Caco-2 (cell line): Measurements from ENCODE around the gene CDS2. TPM values are rescaled to one million over a fixed set of nuclear protein-coding genes. Genes with fewer than 3 reads are reported as not detected.

ENCODE experiments used
- BruUV-seq: library from RNA; stranded (reverse); fragments of 400-500 nt; replicated peaks from 2 replicates; lab custom pipeline; 2021; lab: Mats Ljungman, UMichigan
- CTCF ChIA-PET: fragments of 300-600 bp; sonication (Branson Sonifier 250); formaldehyde crosslinking; loops from one replicate; lab custom pipeline; 2022; ENCODE audit warnings: antibody characterized with exemption; lab: Charles Lee
- POLR2A ChIA-PET: fragments of 300-600 bp; sonication (Branson Sonifier 250); formaldehyde crosslinking; loops from one replicate; lab custom pipeline; 2022; ENCODE audit warnings: antibody characterized with exemption; lab: Charles Lee
- DNase-seq, 2 experiments: peaks; one replicate each; pipeline versions ENCODE4 v3.0.0 to v3.0.0-alpha.2; 2020 to 2022
- H3K27me3 ChIP-seq: replicated peaks from 2 replicates; pipeline ENCODE4 v1.6.0; 2011; ENCODE audit warnings: low read length; ENCODE audit not compliant: control insufficient read depth, insufficient read depth
- H3K36me3 ChIP-seq: 2 replicates; pipeline ENCODE4 v1.5.1; 2011; ENCODE audit warnings: low read length; ENCODE audit not compliant: control insufficient read depth, insufficient read depth
- H3K4me1 ChIP-seq: fragments of 250-450 bp; sonication (Bioruptor Pico); 2 replicates; pipeline ENCODE4 v1.5.1; 2020; ENCODE audit warnings: mild to moderate bottlenecking
- H3K4me3 ChIP-seq: 2 replicates; pipeline ENCODE4 v1.5.1; 2011; ENCODE audit warnings: low read depth, mild to moderate bottlenecking, control low read depth, low read length
- H3K9me3 ChIP-seq: fragments of 250-450 bp; sonication (Bioruptor Pico); 2 replicates; pipeline ENCODE4 v1.5.1; 2020; ENCODE audit warnings: mild to moderate bottlenecking, moderate library complexity
- H3K27ac Mint-ChIP-seq: one replicate; pipeline ENCODE4 v1.8.0; 2022; ENCODE audit warnings: mixed read lengths; ENCODE audit not compliant: unreplicated experiment
- H3K27me3 Mint-ChIP-seq: one replicate; pipeline ENCODE4 v1.8.0; 2022; ENCODE audit warnings: mixed read lengths; ENCODE audit not compliant: insufficient read depth, unreplicated experiment
- H3K36me3 Mint-ChIP-seq: one replicate; pipeline ENCODE4 v1.8.0; 2022; ENCODE audit warnings: mild to moderate bottlenecking, mixed read lengths; ENCODE audit not compliant: insufficient read depth, unreplicated experiment
- H3K4me1 Mint-ChIP-seq: one replicate; pipeline ENCODE4 v1.8.0; 2022; ENCODE audit warnings: low read depth, mixed read lengths; ENCODE audit not compliant: unreplicated experiment
- H3K4me3 Mint-ChIP-seq: one replicate; pipeline ENCODE4 v1.8.0; 2022; ENCODE audit warnings: mild to moderate bottlenecking, moderate library complexity, mixed read lengths; ENCODE audit not compliant: unreplicated experiment
- H3K9me3 Mint-ChIP-seq: one replicate; pipeline ENCODE4 v1.8.0; 2022; ENCODE audit warnings: mixed read lengths; ENCODE audit not compliant: unreplicated experiment
- intact Hi-C: fragments of 100-400 bp; cut with micrococcal nuclease; formaldehyde crosslinking; loops from one replicate; pipeline ENCODE4 v1.10.0; 2022; ENCODE audit not compliant: unreplicated experiment
- total RNA-seq: library from RNA; stranded (reverse); gene quantifications from 2 replicates; pipeline ENCODE4 v1.2.3, GENCODE V29; 2022
- TF ChIP-seq, protein P1 (sequence below), 2 experiments: fragments of 200-600 bp in 1 of 2; IDR thresholded peaks; 1 replicate in 1 of 2; 2 replicates in 1 of 2; pipeline versions ENCODE4 v1.5.1 to v1.8.0; 2011 to 2022; ENCODE audit warnings: antibody characterized with exemption in 1 of 2, control low read depth in 1 of 2, inconsistent platforms in 1 of 2, low read depth in 1 of 2, low read length in 1 of 2, mild to moderate bottlenecking in 1 of 2, moderate library complexity in 1 of 2; ENCODE audit not compliant: insufficient read depth in 1 of 2, severe bottlenecking in 1 of 2, unreplicated experiment in 1 of 2

Gene CDS2
- total RNA-seq, 1 experiment from 2014 or later = 53.8 TPM

DNA sequence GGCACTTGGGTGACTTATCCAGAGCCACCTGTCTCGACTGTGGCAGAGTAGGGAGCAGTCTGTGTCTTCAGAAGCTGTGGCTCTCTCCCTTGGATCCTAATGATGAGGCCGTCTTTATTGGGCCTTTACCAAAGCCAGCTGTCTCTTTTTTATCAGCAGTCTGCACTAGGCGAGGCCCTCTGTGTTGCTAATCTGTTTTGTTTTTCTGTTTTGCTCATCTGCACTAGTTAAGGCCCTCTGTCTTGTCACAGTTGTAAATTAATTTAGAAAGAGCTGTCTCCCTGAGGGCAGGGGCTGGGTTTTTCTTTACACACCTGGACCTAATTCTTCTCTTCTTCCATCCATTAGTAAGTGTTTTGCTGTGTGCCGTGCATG, 45.0 kb downstream of the CDS2 start:
- H3K9me3 ChIP-seq = no peaks in the 10 kb centered on the region
- Mint-ChIP-seq H3K36me3 (peaks cover 6% of the 10 kb centered on the region), H3K9me3 (no peaks in the 10 kb centered on the region), H3K4me3 (no peak overlapping the region), H3K27ac (no peak overlapping the region), H3K27me3 (no peaks in the 10 kb centered on the region), H3K4me1 (no peaks in the 10 kb centered on the region)
- TF ChIP-seq, protein P1, sequence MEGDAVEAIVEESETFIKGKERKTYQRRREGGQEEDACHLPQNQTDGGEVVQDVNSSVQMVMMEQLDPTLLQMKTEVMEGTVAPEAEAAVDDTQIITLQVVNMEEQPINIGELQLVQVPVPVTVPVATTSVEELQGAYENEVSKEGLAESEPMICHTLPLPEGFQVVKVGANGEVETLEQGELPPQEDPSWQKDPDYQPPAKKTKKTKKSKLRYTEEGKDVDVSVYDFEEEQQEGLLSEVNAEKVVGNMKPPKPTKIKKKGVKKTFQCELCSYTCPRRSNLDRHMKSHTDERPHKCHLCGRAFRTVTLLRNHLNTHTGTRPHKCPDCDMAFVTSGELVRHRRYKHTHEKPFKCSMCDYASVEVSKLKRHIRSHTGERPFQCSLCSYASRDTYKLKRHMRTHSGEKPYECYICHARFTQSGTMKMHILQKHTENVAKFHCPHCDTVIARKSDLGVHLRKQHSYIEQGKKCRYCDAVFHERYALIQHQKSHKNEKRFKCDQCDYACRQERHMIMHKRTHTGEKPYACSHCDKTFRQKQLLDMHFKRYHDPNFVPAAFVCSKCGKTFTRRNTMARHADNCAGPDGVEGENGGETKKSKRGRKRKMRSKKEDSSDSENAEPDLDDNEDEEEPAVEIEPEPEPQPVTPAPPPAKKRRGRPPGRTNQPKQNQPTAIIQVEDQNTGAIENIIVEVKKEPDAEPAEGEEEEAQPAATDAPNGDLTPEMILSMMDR (IDR thresholded peaks at IDR 0.05; ENCODE audit: insufficient read depth in 1 of 2, low read depth in 1 of 2, low read length in 1 of 2, severe bottlenecking in 1 of 2, unreplicated experiment in 1 of 2) = no peak
- H3K27me3 ChIP-seq = no peaks in the 10 kb centered on the region
- intact Hi-C loops = no loop called here
- POLR2A ChIA-PET = no interaction called here
- no TSS peak for BruUV-seq
- no peaks in the 10 kb centered on the region for H3K4me1 ChIP-seq
- H3K36me3 ChIP-seq = 0 out of 2 replicates have a peak, but pooled peaks cover 1% of the 10 kb centered on the region
- DNase-seq = no peak
- H3K4me3 ChIP-seq = no peak overlapping the region
- CTCF ChIA-PET = no interaction called here

DNA sequence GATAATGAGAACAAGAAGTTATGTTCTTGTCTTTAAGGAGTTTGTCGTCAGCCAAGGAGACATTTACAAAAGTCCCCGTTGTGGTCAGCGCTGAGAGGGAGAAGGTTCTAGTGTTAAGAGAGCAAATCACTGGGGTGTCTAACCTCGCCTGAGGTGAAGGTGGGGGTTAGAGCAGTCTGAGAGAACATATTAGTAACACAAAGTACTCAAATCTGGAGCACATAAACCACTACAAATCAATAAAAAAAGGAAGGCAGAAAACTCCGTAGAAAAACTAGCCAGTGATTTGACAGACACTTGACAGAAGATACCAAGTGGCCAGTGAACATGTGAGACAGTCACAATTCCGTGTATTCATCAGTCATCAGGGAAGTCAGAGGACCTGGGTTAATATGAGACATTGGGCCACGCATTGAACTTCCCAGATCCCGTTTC, 45.4 kb downstream of the CDS2 start:
- H3K4me1 Mint-ChIP-seq = no peaks in the 10 kb centered on the region
- no peak overlapping the region for H3K4me3 Mint-ChIP-seq
- H3K9me3 ChIP-seq = no peaks in the 10 kb centered on the region
- no peaks in the 10 kb centered on the region for H3K27me3 Mint-ChIP-seq
- H3K4me3 ChIP-seq = no peak overlapping the region
- CTCF ChIA-PET = no interaction called here
- H3K27ac Mint-ChIP-seq = no peak overlapping the region
- no TSS peak for BruUV-seq
- POLR2A ChIA-PET = no interaction called here
- H3K9me3 Mint-ChIP-seq = no peaks in the 10 kb centered on the region
- TF ChIP-seq, protein P1 (IDR thresholded peaks at IDR 0.05; ENCODE audit: insufficient read depth in 1 of 2, low read depth in 1 of 2, low read length in 1 of 2, severe bottlenecking in 1 of 2, unreplicated experiment in 1 of 2) = no peak
- no peak for DNase-seq
- H3K36me3 ChIP-seq = 0 out of 2 replicates have a peak, but pooled peaks cover 1% of the 10 kb centered on the region
- H3K27me3 ChIP-seq = no peaks in the 10 kb centered on the region
- intact Hi-C loops = no loop called here
- H3K4me1 ChIP-seq = no peaks in the 10 kb centered on the region
- H3K36me3 Mint-ChIP-seq = peaks cover 6% of the 10 kb centered on the region

DNA sequence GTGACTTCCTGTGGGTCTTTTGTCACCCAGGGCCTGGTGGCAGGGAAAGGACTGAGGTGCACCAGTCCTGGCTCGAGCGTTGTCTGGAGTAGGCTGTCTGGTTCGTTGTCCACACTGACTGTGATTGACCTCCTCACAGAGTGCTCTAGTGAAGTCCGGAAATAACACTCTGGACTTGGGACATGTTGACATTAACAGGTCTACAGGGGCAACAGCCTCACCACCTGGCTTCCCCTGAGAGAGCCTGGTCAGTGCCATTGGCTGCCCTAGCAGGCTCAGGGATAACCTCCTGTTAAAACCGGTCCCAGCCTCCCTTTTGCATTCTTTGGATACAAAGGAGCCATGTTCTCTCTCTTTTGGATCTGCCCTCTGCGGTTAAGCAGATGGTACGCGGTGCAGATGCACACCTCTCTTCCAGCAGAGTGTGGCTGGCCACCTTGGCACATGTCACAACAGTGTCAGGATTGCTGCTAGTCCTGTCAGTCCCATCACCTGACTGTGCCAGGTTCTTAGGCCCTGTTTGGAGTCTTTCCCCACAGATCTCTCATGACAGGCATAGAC, 46.2 kb downstream of the CDS2 start:
- POLR2A ChIA-PET = no interaction called here
- no peak for DNase-seq
- TF ChIP-seq, protein P1 (IDR thresholded peaks at IDR 0.05; ENCODE audit: insufficient read depth in 1 of 2, low read depth in 1 of 2, low read length in 1 of 2, severe bottlenecking in 1 of 2, unreplicated experiment in 1 of 2) = no peak
- Mint-ChIP-seq H3K4me3 (no peak overlapping the region), H3K9me3 (no peaks in the 10 kb centered on the region), H3K36me3 (peaks cover 6% of the 10 kb centered on the region), H3K4me1 (no peaks in the 10 kb centered on the region), H3K27ac (no peak overlapping the region), H3K27me3 (no peaks in the 10 kb centered on the region)
- Histone ChIP-seq H3K27me3 (no peaks in the 10 kb centered on the region), H3K4me1 (no peaks in the 10 kb centered on the region), H3K9me3 (no peaks in the 10 kb centered on the region), H3K4me3 (no peak overlapping the region), H3K36me3 (0 out of 2 replicates have a peak, but pooled peaks cover 1% of the 10 kb centered on the region)
- CTCF ChIA-PET = no interaction called here
- no TSS peak for BruUV-seq
- intact Hi-C loops = no loop called here
